ENCODE results near the gene UBE2A.

UBE2A gene

GRCh38 chrX:119579414-119579813 lies 5.1 kb downstream of the UBE2A start:
- no peak for TF ChIP-seq ZNF266 (tag by site-specific recombination; IDR thresholded peaks at IDR 0.05; ENCODE audit: low read depth)
- no peak for TF ChIP-seq ZNF416 (tag by site-specific recombination; IDR thresholded peaks at IDR 0.05)
- TF ChIP-seq ZFP3 (tag by site-specific recombination; IDR thresholded peaks at IDR 0.05; ENCODE audit: low read depth) = no peak
- TF ChIP-seq SCRT1 (tag by site-specific recombination; IDR thresholded peaks at IDR 0.05; ENCODE audit: borderline replicate concordance) = no peak
- no peak for TF ChIP-seq ZBTB17 (tag by site-specific recombination; IDR thresholded peaks at IDR 0.05)
- TF ChIP-seq, protein P1, sequence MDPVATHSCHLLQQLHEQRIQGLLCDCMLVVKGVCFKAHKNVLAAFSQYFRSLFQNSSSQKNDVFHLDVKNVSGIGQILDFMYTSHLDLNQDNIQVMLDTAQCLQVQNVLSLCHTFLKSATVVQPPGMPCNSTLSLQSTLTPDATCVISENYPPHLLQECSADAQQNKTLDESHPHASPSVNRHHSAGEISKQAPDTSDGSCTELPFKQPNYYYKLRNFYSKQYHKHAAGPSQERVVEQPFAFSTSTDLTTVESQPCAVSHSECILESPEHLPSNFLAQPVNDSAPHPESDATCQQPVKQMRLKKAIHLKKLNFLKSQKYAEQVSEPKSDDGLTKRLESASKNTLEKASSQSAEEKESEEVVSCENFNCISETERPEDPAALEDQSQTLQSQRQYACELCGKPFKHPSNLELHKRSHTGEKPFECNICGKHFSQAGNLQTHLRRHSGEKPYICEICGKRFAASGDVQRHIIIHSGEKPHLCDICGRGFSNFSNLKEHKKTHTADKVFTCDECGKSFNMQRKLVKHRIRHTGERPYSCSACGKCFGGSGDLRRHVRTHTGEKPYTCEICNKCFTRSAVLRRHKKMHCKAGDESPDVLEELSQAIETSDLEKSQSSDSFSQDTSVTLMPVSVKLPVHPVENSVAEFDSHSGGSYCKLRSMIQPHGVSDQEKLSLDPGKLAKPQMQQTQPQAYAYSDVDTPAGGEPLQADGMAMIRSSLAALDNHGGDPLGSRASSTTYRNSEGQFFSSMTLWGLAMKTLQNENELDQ (tag by site-specific recombination; IDR thresholded peaks at IDR 0.05; ENCODE audit: low read depth) = no peak
- no peak for TF ChIP-seq ZSCAN5A (tag by site-specific recombination; IDR thresholded peaks at IDR 0.05)
- no peak for TF ChIP-seq ZFP41 (tag by site-specific recombination; IDR thresholded peaks at IDR 0.05; ENCODE audit: borderline replicate concordance)
- TF ChIP-seq ZNF585B (tag by site-specific recombination; IDR thresholded peaks at IDR 0.05) = no peak
- TF ChIP-seq, protein P2, sequence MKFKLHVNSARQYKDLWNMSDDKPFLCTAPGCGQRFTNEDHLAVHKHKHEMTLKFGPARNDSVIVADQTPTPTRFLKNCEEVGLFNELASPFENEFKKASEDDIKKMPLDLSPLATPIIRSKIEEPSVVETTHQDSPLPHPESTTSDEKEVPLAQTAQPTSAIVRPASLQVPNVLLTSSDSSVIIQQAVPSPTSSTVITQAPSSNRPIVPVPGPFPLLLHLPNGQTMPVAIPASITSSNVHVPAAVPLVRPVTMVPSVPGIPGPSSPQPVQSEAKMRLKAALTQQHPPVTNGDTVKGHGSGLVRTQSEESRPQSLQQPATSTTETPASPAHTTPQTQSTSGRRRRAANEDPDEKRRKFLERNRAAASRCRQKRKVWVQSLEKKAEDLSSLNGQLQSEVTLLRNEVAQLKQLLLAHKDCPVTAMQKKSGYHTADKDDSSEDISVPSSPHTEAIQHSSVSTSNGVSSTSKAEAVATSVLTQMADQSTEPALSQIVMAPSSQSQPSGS (tag by site-specific recombination; IDR thresholded peaks at IDR 0.05; ENCODE audit: low read depth) = no peak
- no peak for TF ChIP-seq ZNF544 (tag by site-specific recombination; IDR thresholded peaks at IDR 0.05)
- no peak for TF ChIP-seq ZNF747 (tag by site-specific recombination; IDR thresholded peaks at IDR 0.05)
- no peak for TF ChIP-seq ZNF785 (tag by site-specific recombination; IDR thresholded peaks at IDR 0.05)
- TF ChIP-seq, protein P3, sequence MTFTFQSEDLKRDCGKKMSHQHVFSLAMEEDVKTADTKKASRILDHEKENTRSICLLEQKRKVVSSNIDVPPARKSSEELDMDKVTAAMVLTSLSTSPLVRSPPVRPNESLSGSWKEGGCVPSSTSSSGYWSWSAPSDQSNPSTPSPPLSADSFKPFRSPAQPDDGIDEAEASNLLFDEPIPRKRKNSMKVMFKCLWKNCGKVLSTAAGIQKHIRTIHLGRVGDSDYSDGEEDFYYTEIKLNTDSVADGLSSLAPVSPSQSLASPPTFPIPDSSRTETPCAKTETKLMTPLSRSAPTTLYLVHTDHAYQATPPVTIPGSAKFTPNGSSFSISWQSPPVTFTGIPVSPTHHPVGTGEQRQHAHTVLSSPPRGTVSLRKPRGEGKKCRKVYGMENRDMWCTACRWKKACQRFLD (tag by site-specific recombination; IDR thresholded peaks at IDR 0.05) = no peak
- TF ChIP-seq, protein P4, sequence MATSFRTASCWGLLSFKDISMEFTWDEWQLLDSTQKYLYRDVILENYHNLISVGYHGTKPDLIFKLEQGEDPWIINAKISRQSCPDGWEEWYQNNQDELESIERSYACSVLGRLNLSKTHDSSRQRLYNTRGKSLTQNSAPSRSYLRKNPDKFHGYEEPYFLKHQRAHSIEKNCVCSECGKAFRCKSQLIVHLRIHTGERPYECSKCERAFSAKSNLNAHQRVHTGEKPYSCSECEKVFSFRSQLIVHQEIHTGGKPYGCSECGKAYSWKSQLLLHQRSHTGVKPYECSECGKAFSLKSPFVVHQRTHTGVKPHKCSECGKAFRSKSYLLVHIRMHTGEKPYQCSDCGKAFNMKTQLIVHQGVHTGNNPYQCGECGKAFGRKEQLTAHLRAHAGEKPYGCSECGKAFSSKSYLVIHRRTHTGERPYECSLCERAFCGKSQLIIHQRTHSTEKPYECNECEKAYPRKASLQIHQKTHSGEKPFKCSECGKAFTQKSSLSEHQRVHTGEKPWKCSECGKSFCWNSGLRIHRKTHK (tag by site-specific recombination; IDR thresholded peaks at IDR 0.05) = no peak
- TF ChIP-seq ZNF114 (tag by site-specific recombination; IDR thresholded peaks at IDR 0.05) = no peak
- no peak for TF ChIP-seq ZBTB7A (tag by site-specific recombination; IDR thresholded peaks at IDR 0.05; ENCODE audit: low read depth)
- no peak for TF ChIP-seq ZNF561 (tag by site-specific recombination; IDR thresholded peaks at IDR 0.05; ENCODE audit: borderline replicate concordance)
- TF ChIP-seq ZNF24 (tag by site-specific recombination; IDR thresholded peaks at IDR 0.05) = no peak
- no peak overlapping the region for H3K27ac ChIP-seq (ENCODE audit: extremely low read depth, low read depth, low read length)
- no peaks in the 10 kb centered on the region for H3K9me3 ChIP-seq (ENCODE audit: control insufficient read depth, insufficient read depth, low read depth, low read length)
- no peak overlapping the region for H3K4me3 ChIP-seq (ENCODE audit: low read depth, low read length)
- no peaks in the 10 kb centered on the region for H3K4me1 ChIP-seq (ENCODE audit: control insufficient read depth, insufficient read depth, low read length)
- peaks cover 7 to 13% of the 10 kb centered on the region in 2 experiments for H3K36me3 ChIP-seq (ENCODE audit: control insufficient read depth in 2 of 2, insufficient read depth in 1 of 2, low read length in 2 of 2)
- CTCF ChIA-PET = interaction anchor here (0.9 to 1.4 kb wide), 2 partner anchors 63 to 102 kb away, joined by 3 to 4 read pairs; no protein-coding TSS in a partner anchor
- POLR2A ChIA-PET = interaction anchor here (0.6 to 1.2 kb wide), 3 partner anchors 11 to 290 kb away, joined by 3 to 4 read pairs (median 3); partner anchors contain the start of gene STEEP1
